ENCODE results near the gene TOP3B.

TOP3B gene

GRCh38 chr22:21961127-21961867 is 21.3 kb downstream of the TOP3B start:
- DNase-seq, result no peak

- no peak for DNase-seq
Measured at GRCh38 chr22:21960200-21961126, 22.1 kb downstream of the TOP3B start.

GRCh38 chr22:21959274-21960074 is 23.1 kb downstream of the TOP3B start:
- DNase-seq, result no peak

GRCh38 chr22:21958360-21959273 is 24.0 kb downstream of the TOP3B start:
- DNase-seq, result no peak

- DNase-seq, result peak; percentile 88
Measured at GRCh38 chr22:21952586-21953571, 29.7 kb downstream of the TOP3B start, which contains the start of gene PPM1F. TSS of gene PPM1F (minus strand) at chr22:21952848. CDS start at chr22:21946048, 6,800 bp downstream.

- DNase-seq, result no peak
Measured at GRCh38 chr22:21951931-21952465, 30.6 kb downstream of the TOP3B start.

GRCh38 chr22:21951062-21951461 is 31.5 kb downstream of the TOP3B start:
- no peak for DNase-seq

GRCh38 chr22:21949948-21950347 is 32.6 kb downstream of the TOP3B start:
- no peak for DNase-seq

GRCh38 chr22:21949569-21949918 is 33.0 kb downstream of the TOP3B start:
- DNase-seq, result no peak

- no peak for DNase-seq
Measured at GRCh38 chr22:21948824-21949568, 33.6 kb downstream of the TOP3B start.

GRCh38 chr22:21948390-21948789 is 34.2 kb downstream of the TOP3B start:
- DNase-seq, result no peak

GRCh38 chr22:21947040-21948014 is 35.3 kb downstream of the TOP3B start:
- DNase-seq, result no peak

- no peak for DNase-seq
Measured at GRCh38 chr22:21946262-21946925, 36.2 kb downstream of the TOP3B start.

- no peak for DNase-seq
Measured at GRCh38 chr22:21945453-21946261, 36.9 kb downstream of the TOP3B start.

GRCh38 chr22:21944871-21945270 is 37.7 kb downstream of the TOP3B start:
- DNase-seq, result no peak

GRCh38 chr22:21943571-21944448 is 38.8 kb downstream of the TOP3B start:
- no peak for DNase-seq

Measured in CD4-positive, alpha-beta T cell treated with Interleukin-15 for 1 hour (primary cell).